Measurements from ENCODE around the gene ATP6V0A4.

- TF ChIP-seq CTCF (IDR thresholded peaks at IDR 0.05; ENCODE audit: insufficient read depth, low read length, poor library complexity, severe bottlenecking) (no peak), EZH2phosphoT487 (conservative IDR thresholded peaks at IDR 0.05; ENCODE audit: low read length) (no peak)
These were observed 81.1 kb downstream of the ATP6V0A4 start for GRCh38 chr7:138716889-138717288.
